H1 (cell line): ENCODE measurements around the gene AIPL1. TPM values are rescaled to one million over a fixed set of nuclear protein-coding genes. Genes with fewer than 3 reads are reported as not detected.

ENCODE experiments used
- BACH1 ChIP-seq: IDR thresholded peaks from 2 replicates; pipeline ENCODE4 v1.6.1; 2012; ENCODE audit warnings: low read length, improper control_type of control experiment
- CHD1 ChIP-seq: IDR thresholded peaks from 2 replicates; pipeline ENCODE4 v1.6.1; 2012; ENCODE audit warnings: low read depth, low read length, improper control_type of control experiment
- JUN ChIP-seq: IDR thresholded peaks from 2 replicates; pipeline ENCODE4 v1.6.1; 2011; ENCODE audit warnings: low read depth, mild to moderate bottlenecking, improper control_type of control experiment, low read length
- POLR2AphosphoS5 ChIP-seq: IDR thresholded peaks from 2 replicates; pipeline ENCODE4 v1.6.1; 2011; ENCODE audit warnings: low read depth, low read length
- RAD21 ChIP-seq, 2 experiments: IDR thresholded peaks in 1 of 2; conservative IDR thresholded peaks in 1 of 2; 2 replicates each; pipeline ENCODE4 v1.6.1; 2011; ENCODE audit warnings: low read depth in 2 of 2, low read length in 2 of 2, improper control_type of control experiment in 1 of 2, inconsistent platforms in 1 of 2, mild to moderate bottlenecking in 1 of 2, moderate library complexity in 1 of 2
- TEAD4 ChIP-seq: IDR thresholded peaks from 2 replicates; pipeline ENCODE4 v1.6.1; 2012; ENCODE audit warnings: low read depth, low read length, inconsistent platforms, mixed read lengths
- polyA plus RNA-seq, 7 experiments: library from polyadenylated mRNA; depleted of rRNA in 3 of 7; stranded (reverse) in 5 of 7; unstranded in 2 of 7; fragments of >200 nt in 5 of 7; fragments of 200-250 nt in 2 of 7; gene quantifications; 1 replicate in 5 of 7; 2 replicates in 1 of 7; 4 replicates in 1 of 7; pipeline versions ENCODE4 v1.2.1 to v1.2.3, GENCODE V29; 2011 to 2013; ENCODE audit warnings: missing spikeins in 2 of 7, mixed read lengths in 2 of 7
- total RNA-seq: library from RNA; stranded (reverse); fragmentation: NEBNext Ultra II Directional; extraction: Animal tissue kit (Norgen Biotek cat#: 25700); gene quantifications from 2 replicates; pipeline ENCODE4 v1.2.1, GENCODE V29; 2021
- TF ChIP-seq, protein P1 (sequence below): IDR thresholded peaks from 2 replicates; pipeline ENCODE4 v1.6.1; 2012; ENCODE audit warnings: inconsistent platforms

Gene AIPL1
- total and polyA plus RNA-seq, 2 of the 8 experiments (the other 6 are each of a cell fraction or from before 2014, with no cell fraction given), result 0.56 to 0.71 TPM

DNA sequence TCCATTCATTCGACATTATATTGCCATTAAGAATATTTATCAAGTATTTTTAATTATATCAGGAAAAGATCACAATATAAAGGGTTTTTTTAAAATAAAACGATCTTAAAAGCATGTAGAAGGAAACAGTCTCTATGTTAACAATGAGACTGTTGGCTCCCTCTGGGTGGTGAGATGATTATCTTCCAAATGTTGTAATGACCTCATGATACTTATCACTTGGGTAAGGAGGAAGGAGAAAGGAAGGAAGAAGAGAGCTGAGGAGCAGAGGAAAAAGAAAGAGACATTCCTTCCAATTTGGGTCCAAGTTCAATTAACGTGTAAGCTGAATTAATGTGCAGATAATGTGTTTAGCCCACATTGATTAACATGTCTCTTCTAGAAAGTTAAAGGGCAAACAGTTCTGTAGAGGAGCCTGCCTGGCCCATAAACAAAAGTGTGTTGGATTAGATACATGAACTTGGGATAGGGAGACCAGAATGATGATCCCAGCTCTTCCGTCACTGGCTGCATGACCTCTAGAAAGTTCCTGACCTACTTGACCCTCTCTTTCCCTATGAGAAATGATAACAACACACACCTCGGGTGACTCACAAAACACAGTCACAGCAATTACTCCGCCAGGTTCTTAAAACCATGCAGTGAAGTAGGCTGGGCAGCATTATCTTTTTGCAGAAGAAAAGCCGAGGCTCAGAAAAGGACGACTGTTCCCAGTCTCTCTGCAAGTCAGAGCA, 41.3 kb upstream of the AIPL1 start (continued):
- TF ChIP-seq RAD21 (IDR thresholded peaks at IDR 0.05 in 1 of 2, conservative IDR thresholded peaks at IDR 0.05 in 1 of 2; ENCODE audit: low read depth in 2 of 2, low read length in 2 of 2) (no peak), TEAD4 (no peak), BACH1 (no peak), POLR2AphosphoS5 (no peak), JUN (no peak), CHD1 (no peak)
- TF ChIP-seq, protein P1, sequence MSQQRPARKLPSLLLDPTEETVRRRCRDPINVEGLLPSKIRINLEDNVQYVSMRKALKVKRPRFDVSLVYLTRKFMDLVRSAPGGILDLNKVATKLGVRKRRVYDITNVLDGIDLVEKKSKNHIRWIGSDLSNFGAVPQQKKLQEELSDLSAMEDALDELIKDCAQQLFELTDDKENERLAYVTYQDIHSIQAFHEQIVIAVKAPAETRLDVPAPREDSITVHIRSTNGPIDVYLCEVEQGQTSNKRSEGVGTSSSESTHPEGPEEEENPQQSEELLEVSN, result no peak
